GM12801 (cell line): ENCODE data around the gene KDM6B.

Experiments used
- CTCF ChIP-seq: IDR thresholded peaks from one replicate; pipeline ENCODE4 v1.5.1; 2011; ENCODE audit warnings: control low read depth; ENCODE audit not compliant: insufficient read length; ENCODE audit errors: extremely low read depth

KDM6B gene

GRCh38 chr17:7843536-7844291 is 9.7 kb downstream of the KDM6B start:
- TF ChIP-seq CTCF, result no peak

- TF ChIP-seq CTCF, result no peak
Measured at GRCh38 chr17:7844292-7845154, 10.5 kb downstream of the KDM6B start.

GRCh38 chr17:7845359-7846062 is 11.5 kb downstream of the KDM6B start:
- TF ChIP-seq CTCF, result no peak

- TF ChIP-seq CTCF, result no peak
Measured at GRCh38 chr17:7846063-7846735, 12.2 kb downstream of the KDM6B start.

GRCh38 chr17:7846765-7847661 is 13.0 kb downstream of the KDM6B start:
- TF ChIP-seq CTCF, result no peak

GRCh38 chr17:7848131-7848579 is 14.1 kb downstream of the KDM6B start:
- no peak for TF ChIP-seq CTCF
